Activated T-cell treated with anti-CD3 and anti-CD28 coated beads, Interleukin-2, amount 50 U/mL, for 24 hours (primary cell): Measurements from ENCODE around the gene SLCO6A1.

Experiments
- DNase-seq: peaks from one replicate; pipeline ENCODE4 v3.0.0-alpha.2; 2020
- H3K27ac Mint-ChIP-seq: 2 replicates; pipeline ENCODE4 v1.8.0; 2020; ENCODE audit warnings: mild to moderate bottlenecking, mixed read lengths
- H3K27me3 Mint-ChIP-seq: 2 replicates; pipeline ENCODE4 v1.8.0; 2020; ENCODE audit warnings: mixed read lengths
- H3K36me3 Mint-ChIP-seq: 2 replicates; pipeline ENCODE4 v1.8.0; 2020; ENCODE audit warnings: low read depth, mixed read lengths
- H3K4me1 Mint-ChIP-seq: 2 replicates; pipeline ENCODE4 v1.8.0; 2020; ENCODE audit warnings: low read depth, mixed read lengths
- H3K4me3 Mint-ChIP-seq: 2 replicates; pipeline ENCODE4 v1.8.0; 2020; ENCODE audit warnings: mild to moderate bottlenecking, moderate library complexity, mixed read lengths
- H3K9me3 Mint-ChIP-seq: 2 replicates; pipeline ENCODE4 v1.8.0; 2020; ENCODE audit warnings: mixed read lengths

The SLCO6A1 gene

GRCh38 chr5:102380174-102380573, 118.6 kb downstream of the SLCO6A1 start:
- no peak overlapping the region for H3K27ac Mint-ChIP-seq
- no peak for DNase-seq
- H3K4me3 Mint-ChIP-seq: no peak overlapping the region
- no peaks in the 10 kb centered on the region for H3K27me3 Mint-ChIP-seq
- H3K36me3 Mint-ChIP-seq: no peaks in the 10 kb centered on the region
- H3K4me1 Mint-ChIP-seq: no peaks in the 10 kb centered on the region
- peaks cover 9% of the 10 kb centered on the region for H3K9me3 Mint-ChIP-seq

DNA sequence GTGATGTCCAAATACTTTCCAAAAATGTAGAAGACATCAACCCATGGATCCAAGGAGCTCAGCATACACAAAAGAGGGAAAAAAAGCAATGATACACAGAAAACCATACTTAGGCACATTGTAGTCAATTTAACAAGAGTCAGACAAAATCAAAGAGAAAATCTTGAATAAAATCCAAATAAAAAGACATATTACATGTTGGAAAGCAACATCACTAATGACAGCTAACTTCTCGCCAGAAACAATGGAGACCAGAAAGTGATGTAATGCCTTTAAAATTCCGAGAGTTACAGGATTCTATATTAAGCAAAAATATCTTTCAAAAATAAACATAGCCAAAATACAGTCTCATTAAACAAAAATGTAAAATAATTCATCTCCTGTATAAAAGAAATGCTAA, 122.9 kb downstream of the SLCO6A1 start:
- H3K27me3 Mint-ChIP-seq: no peaks in the 10 kb centered on the region
- H3K36me3 Mint-ChIP-seq: no peaks in the 10 kb centered on the region
- no peak overlapping the region for H3K4me3 Mint-ChIP-seq
- H3K4me1 Mint-ChIP-seq: no peaks in the 10 kb centered on the region
- H3K9me3 Mint-ChIP-seq: peaks cover 2% of the 10 kb centered on the region
- no peak for DNase-seq
- H3K27ac Mint-ChIP-seq: no peak overlapping the region

DNA sequence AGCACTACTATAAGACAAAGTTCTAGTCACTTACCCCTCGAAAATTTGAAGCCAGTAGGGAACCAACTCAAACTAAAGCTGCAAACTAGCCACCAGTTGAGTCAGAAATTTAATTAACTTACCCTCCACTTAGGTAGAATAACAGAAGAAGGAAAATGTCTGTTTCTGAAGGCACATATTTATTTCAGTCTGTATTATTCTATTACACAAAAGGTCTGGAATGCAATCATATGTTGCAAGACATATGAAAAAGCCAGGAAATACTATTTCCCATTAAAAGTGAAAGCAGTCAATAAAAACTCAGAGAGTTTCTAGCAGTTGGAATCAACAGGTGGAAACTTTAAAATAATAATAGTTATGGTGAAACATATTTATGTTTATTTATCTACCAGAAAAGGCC, 123.5 kb downstream of the SLCO6A1 start:
- Mint-ChIP-seq H3K9me3 (peaks cover 2% of the 10 kb centered on the region), H3K4me3 (no peak overlapping the region), H3K36me3 (no peaks in the 10 kb centered on the region), H3K27me3 (no peaks in the 10 kb centered on the region), H3K27ac (no peak overlapping the region), H3K4me1 (no peaks in the 10 kb centered on the region)
- no peak for DNase-seq

DNA sequence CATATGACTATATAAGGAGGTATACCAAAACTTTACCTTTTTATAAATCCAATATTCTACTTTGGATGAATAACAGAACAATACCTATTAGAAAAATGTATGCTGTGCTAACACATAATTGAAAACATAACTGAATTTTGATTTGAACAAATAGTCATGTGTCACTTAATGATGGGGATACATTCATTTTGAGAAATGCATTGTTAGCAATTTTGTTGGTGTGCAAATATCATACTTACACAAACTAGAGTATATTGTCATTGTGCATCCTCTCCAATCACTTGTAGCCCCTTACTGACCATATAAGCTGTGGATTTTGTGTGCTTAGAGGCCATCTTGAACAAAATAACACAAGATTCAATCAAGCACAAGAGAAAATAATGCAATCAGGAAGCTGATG, 130.4 kb downstream of the SLCO6A1 start:
- Mint-ChIP-seq H3K36me3 (no peaks in the 10 kb centered on the region), H3K9me3 (no peaks in the 10 kb centered on the region), H3K27ac (no peak overlapping the region), H3K4me1 (no peaks in the 10 kb centered on the region), H3K27me3 (no peaks in the 10 kb centered on the region), H3K4me3 (no peak overlapping the region)
- no peak for DNase-seq

- no peak for DNase-seq
- Mint-ChIP-seq H3K9me3 (no peaks in the 10 kb centered on the region), H3K4me3 (no peak overlapping the region), H3K27me3 (no peaks in the 10 kb centered on the region), H3K4me1 (no peaks in the 10 kb centered on the region), H3K27ac (no peak overlapping the region), H3K36me3 (no peaks in the 10 kb centered on the region)
These were observed 157.0 kb downstream of the SLCO6A1 start for GRCh38 chr5:102341681-102342288.

GRCh38 chr5:102324714-102325113, 174.1 kb downstream of the SLCO6A1 start:
- Mint-ChIP-seq H3K27me3 (peaks cover 3% of the 10 kb centered on the region), H3K27ac (no peak overlapping the region), H3K36me3 (no peaks in the 10 kb centered on the region), H3K9me3 (no peaks in the 10 kb centered on the region), H3K4me3 (no peak overlapping the region), H3K4me1 (no peaks in the 10 kb centered on the region)
- no peak for DNase-seq
